Measurements from ENCODE around the gene STK10. TPM values are rescaled to one million over a fixed set of nuclear protein-coding genes. Genes with fewer than 3 reads are reported as not detected.

The STK10 gene
- total RNA-seq, 2 donors from 2014 or later = 9.1 to 9.9 TPM

GRCh38 chr5:172102218-172102870, 85.7 kb downstream of the STK10 start:
- TF ChIP-seq, protein P1, sequence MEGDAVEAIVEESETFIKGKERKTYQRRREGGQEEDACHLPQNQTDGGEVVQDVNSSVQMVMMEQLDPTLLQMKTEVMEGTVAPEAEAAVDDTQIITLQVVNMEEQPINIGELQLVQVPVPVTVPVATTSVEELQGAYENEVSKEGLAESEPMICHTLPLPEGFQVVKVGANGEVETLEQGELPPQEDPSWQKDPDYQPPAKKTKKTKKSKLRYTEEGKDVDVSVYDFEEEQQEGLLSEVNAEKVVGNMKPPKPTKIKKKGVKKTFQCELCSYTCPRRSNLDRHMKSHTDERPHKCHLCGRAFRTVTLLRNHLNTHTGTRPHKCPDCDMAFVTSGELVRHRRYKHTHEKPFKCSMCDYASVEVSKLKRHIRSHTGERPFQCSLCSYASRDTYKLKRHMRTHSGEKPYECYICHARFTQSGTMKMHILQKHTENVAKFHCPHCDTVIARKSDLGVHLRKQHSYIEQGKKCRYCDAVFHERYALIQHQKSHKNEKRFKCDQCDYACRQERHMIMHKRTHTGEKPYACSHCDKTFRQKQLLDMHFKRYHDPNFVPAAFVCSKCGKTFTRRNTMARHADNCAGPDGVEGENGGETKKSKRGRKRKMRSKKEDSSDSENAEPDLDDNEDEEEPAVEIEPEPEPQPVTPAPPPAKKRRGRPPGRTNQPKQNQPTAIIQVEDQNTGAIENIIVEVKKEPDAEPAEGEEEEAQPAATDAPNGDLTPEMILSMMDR (IDR thresholded peaks at IDR 0.05) = no peak
- TF ChIP-seq POLR2A (IDR thresholded peaks at IDR 0.05) = no peak
- no peak for ATAC-seq
- Histone ChIP-seq H3K9me3 (no peaks in the 10 kb centered on the region), H3K27ac (no peak overlapping the region), H3K27me3 (no peaks in the 10 kb centered on the region), H3K4me1 (peaks cover 16% of the 10 kb centered on the region), H3K4me3 (no peak overlapping the region), H3K36me3 (replicated peaks in 1 of 2; ENCODE audit: insufficient read depth in 1 of 2, low read depth in 2 of 2) (no peaks in the 10 kb centered on the region)
- no peak for DNase-seq
- 92 to 95% methylated on average over 21 to 22 of the region's 22 CpGs for WGBS, 2 donors
- intact Hi-C loops (cut with DNase I) = no loop called here

GRCh38 chr5:172101547-172102217, 86.3 kb downstream of the STK10 start:
- Histone ChIP-seq H3K9me3 (no peaks in the 10 kb centered on the region), H3K4me3 (no peak overlapping the region), H3K27ac (no peak overlapping the region), H3K27me3 (no peaks in the 10 kb centered on the region), H3K4me1 (peaks cover 9% of the 10 kb centered on the region), H3K36me3 (replicated peaks in 1 of 2; ENCODE audit: insufficient read depth in 1 of 2, low read depth in 2 of 2) (no peaks in the 10 kb centered on the region)
- no peak for ATAC-seq
- no peak for TF ChIP-seq POLR2A (IDR thresholded peaks at IDR 0.05)
- TF ChIP-seq, protein P1 (IDR thresholded peaks at IDR 0.05) = no peak
- DNase-seq = no peak
- intact Hi-C loops (cut with DNase I) = no loop called here
- 91 to 96% methylated on average over 14 of the region's 14 CpGs for WGBS, 2 donors

GRCh38 chr5:172098883-172099282, 89.1 kb downstream of the STK10 start:
- intact Hi-C loops (cut with DNase I) = no loop called here
- WGBS, 2 donors = 87 to 92% methylated on average over 4 of the region's 4 CpGs
- H3K27ac ChIP-seq = no peak overlapping the region
- no peaks in the 10 kb centered on the region for H3K4me1 ChIP-seq
- H3K4me3 ChIP-seq = no peak overlapping the region
- H3K9me3 ChIP-seq = no peaks in the 10 kb centered on the region
- no peaks in the 10 kb centered on the region for H3K27me3 ChIP-seq
- DNase-seq (no peak), ATAC-seq (no peak)
- no peaks in the 10 kb centered on the region for H3K36me3 ChIP-seq (replicated peaks in 1 of 2; ENCODE audit: insufficient read depth in 1 of 2, low read depth in 2 of 2)
- TF ChIP-seq, protein P1 (IDR thresholded peaks at IDR 0.05) = no peak
- no peak for TF ChIP-seq POLR2A (IDR thresholded peaks at IDR 0.05)

DNA sequence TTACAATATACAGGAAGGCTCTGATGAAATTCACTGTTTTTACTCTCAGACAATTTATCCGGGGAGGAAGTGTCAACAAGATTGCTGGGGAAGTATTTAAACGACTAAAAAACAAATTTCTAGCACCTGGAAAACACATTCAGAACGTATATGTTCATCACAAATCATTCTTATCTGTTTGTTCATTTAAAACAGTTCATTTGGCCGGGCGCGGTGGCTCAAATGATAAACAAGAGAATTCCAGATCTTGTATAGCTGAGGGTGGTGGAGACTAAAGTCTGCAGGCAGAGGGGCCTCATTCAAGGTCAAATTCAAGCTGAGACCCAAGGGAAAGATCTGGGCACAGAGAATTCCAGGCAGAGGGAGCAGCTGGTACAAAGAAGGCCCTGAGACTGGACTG, 90.0 kb downstream of the STK10 start:
- no peak overlapping the region for H3K4me3 ChIP-seq
- no peaks in the 10 kb centered on the region for H3K4me1 ChIP-seq
- no peaks in the 10 kb centered on the region for H3K27me3 ChIP-seq
- ATAC-seq (no peak), DNase-seq (no peak)
- no peaks in the 10 kb centered on the region for H3K9me3 ChIP-seq
- TF ChIP-seq POLR2A (IDR thresholded peaks at IDR 0.05) = no peak
- TF ChIP-seq, protein P1 (IDR thresholded peaks at IDR 0.05) = no peak
- 73 to 75% methylated on average over 6 of the region's 6 CpGs for WGBS, 2 donors
- intact Hi-C loops (cut with DNase I) = no loop called here
- H3K36me3 ChIP-seq (replicated peaks in 1 of 2; ENCODE audit: insufficient read depth in 1 of 2, low read depth in 2 of 2) = no peaks in the 10 kb centered on the region
- H3K27ac ChIP-seq = no peak overlapping the region

GRCh38 chr5:172097356-172097755, 90.7 kb downstream of the STK10 start:
- ATAC-seq = no peak

More at GRCh38 chr5:172097356-172097755, 90.7 kb downstream of the STK10 start:
- intact Hi-C loops (cut with DNase I) = no loop called here
- Histone ChIP-seq H3K4me1 (no peaks in the 10 kb centered on the region), H3K27ac (no peak overlapping the region), H3K27me3 (no peaks in the 10 kb centered on the region), H3K4me3 (no peak overlapping the region), H3K9me3 (no peaks in the 10 kb centered on the region), H3K36me3 (replicated peaks in 1 of 2; ENCODE audit: insufficient read depth in 1 of 2, low read depth in 2 of 2) (no peaks in the 10 kb centered on the region)
- 79 to 93% methylated on average over 14 of the region's 14 CpGs for WGBS, 2 donors
- DNase-seq = no peak
- no peak for TF ChIP-seq POLR2A (IDR thresholded peaks at IDR 0.05)
- TF ChIP-seq, protein P1 (IDR thresholded peaks at IDR 0.05) = no peak

All from body of pancreas (tissue), 4 donors.